ENCODE results near the gene SAP30L. TPM values are rescaled to one million over a fixed set of nuclear protein-coding genes. Genes with fewer than 3 reads are reported as not detected.

Gene SAP30L
- total and polyA plus RNA-seq, 4 donors, result 6.3 to 11.1 (median 8.6) TPM

DNA sequence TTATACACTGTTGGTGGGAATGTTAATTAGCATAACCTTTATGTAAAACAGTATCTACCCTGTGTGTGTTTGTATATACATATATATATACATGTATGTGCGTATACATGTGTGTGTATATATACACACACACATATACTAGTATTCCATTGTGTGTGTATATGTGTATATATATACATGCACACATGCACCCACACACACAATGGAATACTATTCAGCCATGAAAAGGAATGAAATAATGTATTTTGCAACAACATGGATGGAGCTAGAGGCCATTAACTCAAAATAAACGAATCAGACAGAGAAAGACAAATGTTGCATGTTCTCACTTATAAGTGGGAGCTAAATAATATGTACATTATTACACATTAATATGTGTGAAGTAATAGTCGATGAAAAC lies 17.6 kb upstream of the SAP30L start:
- no peaks in the 10 kb centered on the region for H3K27me3 ChIP-seq (ENCODE audit: control insufficient read depth in 4 of 4, insufficient read depth in 4 of 4, low read length in 3 of 4)
- no peaks in the 10 kb centered on the region for H3K9me3 ChIP-seq (ENCODE audit: control insufficient read depth in 4 of 4, low read length in 3 of 4)
- WGBS, result 98% methylated on average over 3 of the region's 3 CpGs
- no peak for TF ChIP-seq NR2F2 (IDR thresholded peaks at IDR 0.05)
- no peak overlapping the region for H3K4me3 ChIP-seq (ENCODE audit: low read depth in 1 of 3, low read length in 3 of 3)
- H3K36me3 ChIP-seq (ENCODE audit: control insufficient read depth in 4 of 4, insufficient read depth in 3 of 4, low read depth in 1 of 4, low read length in 3 of 4), result peaks cover 0 to under 1% (median 0%) of the 10 kb centered on the region in 4 donors
- no peak overlapping the region for H3K9ac ChIP-seq (ENCODE audit: low read depth in 1 of 2, low read length in 2 of 2)
- DNase-seq (ENCODE audit: low spot score), result no peak
- no peak overlapping the region for H3K27ac ChIP-seq (ENCODE audit: low read depth in 1 of 2, low read length in 2 of 2)
- peaks cover 0 to 4% (median 2%) of the 10 kb centered on the region in 4 donors for H3K4me1 ChIP-seq (ENCODE audit: control insufficient read depth in 4 of 4, insufficient read depth in 4 of 4, low read length in 3 of 4)

DNA sequence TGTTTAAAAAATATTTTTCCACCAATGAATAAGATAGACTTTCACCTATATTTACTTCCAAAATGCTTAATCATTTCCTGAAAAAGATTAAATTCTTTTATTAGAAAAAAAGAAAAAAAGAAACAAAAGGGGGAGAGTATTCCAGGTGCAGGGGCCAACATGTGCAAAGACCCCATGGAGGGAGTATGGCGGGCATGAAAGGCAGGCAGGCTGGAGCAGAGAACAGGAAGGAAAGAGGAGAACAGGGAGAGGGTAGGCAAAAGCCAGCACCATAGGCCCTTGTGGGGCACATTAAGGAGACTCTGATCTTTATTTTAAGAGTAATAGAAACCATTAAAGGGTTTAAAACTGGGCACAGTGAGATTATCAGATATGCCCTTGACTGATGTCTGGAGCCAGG lies 16.5 kb upstream of the SAP30L start:
- Histone ChIP-seq H3K36me3 (ENCODE audit: control insufficient read depth in 4 of 4, insufficient read depth in 3 of 4, low read depth in 1 of 4, low read length in 3 of 4) (peaks cover 0 to 3% (median 0%) of the 10 kb centered on the region in 4 donors), H3K4me1 (ENCODE audit: control insufficient read depth in 4 of 4, insufficient read depth in 4 of 4, low read length in 3 of 4) (peaks cover 0 to 1% (median under 1%) of the 10 kb centered on the region in 4 donors), H3K9ac (ENCODE audit: low read depth in 1 of 2, low read length in 2 of 2) (no peak overlapping the region), H3K27ac (ENCODE audit: low read depth in 1 of 2, low read length in 2 of 2) (no peak overlapping the region), H3K4me3 (ENCODE audit: low read depth in 1 of 3, low read length in 3 of 3) (no peak overlapping the region), H3K27me3 (ENCODE audit: control insufficient read depth in 4 of 4, insufficient read depth in 4 of 4, low read length in 3 of 4) (no peaks in the 10 kb centered on the region), H3K9me3 (ENCODE audit: control insufficient read depth in 4 of 4, low read length in 3 of 4) (no peaks in the 10 kb centered on the region)
- 96% methylated on average over 1 of the region's 1 CpG for WGBS
- TF ChIP-seq YY1 (IDR thresholded peaks at IDR 0.05), result no peak
- TF ChIP-seq HNF4A (conservative IDR thresholded peaks at IDR 0.05), result no peak
- TF ChIP-seq NR2F2 (IDR thresholded peaks at IDR 0.05), result no peak
- TF ChIP-seq GABPA (IDR thresholded peaks at IDR 0.05 in 1 of 2, conservative IDR thresholded peaks at IDR 0.05 in 1 of 2), result no peak
- TF ChIP-seq JUND (IDR thresholded peaks at IDR 0.05), result no peak
- TF ChIP-seq, protein P1, sequence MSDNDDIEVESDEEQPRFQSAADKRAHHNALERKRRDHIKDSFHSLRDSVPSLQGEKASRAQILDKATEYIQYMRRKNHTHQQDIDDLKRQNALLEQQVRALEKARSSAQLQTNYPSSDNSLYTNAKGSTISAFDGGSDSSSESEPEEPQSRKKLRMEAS (IDR thresholded peaks at IDR 0.05), result no peak
- no peak for TF ChIP-seq EGR1 (IDR thresholded peaks at IDR 0.05; ENCODE audit: low read depth in 2 of 2)
- no peak for TF ChIP-seq TAF1 (conservative IDR thresholded peaks at IDR 0.05)
- TF ChIP-seq, protein P2, sequence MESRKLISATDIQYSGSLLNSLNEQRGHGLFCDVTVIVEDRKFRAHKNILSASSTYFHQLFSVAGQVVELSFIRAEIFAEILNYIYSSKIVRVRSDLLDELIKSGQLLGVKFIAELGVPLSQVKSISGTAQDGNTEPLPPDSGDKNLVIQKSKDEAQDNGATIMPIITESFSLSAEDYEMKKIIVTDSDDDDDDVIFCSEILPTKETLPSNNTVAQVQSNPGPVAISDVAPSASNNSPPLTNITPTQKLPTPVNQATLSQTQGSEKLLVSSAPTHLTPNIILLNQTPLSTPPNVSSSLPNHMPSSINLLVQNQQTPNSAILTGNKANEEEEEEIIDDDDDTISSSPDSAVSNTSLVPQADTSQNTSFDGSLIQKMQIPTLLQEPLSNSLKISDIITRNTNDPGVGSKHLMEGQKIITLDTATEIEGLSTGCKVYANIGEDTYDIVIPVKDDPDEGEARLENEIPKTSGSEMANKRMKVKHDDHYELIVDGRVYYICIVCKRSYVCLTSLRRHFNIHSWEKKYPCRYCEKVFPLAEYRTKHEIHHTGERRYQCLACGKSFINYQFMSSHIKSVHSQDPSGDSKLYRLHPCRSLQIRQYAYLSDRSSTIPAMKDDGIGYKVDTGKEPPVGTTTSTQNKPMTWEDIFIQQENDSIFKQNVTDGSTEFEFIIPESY (IDR thresholded peaks at IDR 0.05), result no peak
- no peak for TF ChIP-seq RXRA (IDR thresholded peaks at IDR 0.05)
- TF ChIP-seq FOXA2 (IDR thresholded peaks at IDR 0.05), result no peak
- TF ChIP-seq, protein P3, sequence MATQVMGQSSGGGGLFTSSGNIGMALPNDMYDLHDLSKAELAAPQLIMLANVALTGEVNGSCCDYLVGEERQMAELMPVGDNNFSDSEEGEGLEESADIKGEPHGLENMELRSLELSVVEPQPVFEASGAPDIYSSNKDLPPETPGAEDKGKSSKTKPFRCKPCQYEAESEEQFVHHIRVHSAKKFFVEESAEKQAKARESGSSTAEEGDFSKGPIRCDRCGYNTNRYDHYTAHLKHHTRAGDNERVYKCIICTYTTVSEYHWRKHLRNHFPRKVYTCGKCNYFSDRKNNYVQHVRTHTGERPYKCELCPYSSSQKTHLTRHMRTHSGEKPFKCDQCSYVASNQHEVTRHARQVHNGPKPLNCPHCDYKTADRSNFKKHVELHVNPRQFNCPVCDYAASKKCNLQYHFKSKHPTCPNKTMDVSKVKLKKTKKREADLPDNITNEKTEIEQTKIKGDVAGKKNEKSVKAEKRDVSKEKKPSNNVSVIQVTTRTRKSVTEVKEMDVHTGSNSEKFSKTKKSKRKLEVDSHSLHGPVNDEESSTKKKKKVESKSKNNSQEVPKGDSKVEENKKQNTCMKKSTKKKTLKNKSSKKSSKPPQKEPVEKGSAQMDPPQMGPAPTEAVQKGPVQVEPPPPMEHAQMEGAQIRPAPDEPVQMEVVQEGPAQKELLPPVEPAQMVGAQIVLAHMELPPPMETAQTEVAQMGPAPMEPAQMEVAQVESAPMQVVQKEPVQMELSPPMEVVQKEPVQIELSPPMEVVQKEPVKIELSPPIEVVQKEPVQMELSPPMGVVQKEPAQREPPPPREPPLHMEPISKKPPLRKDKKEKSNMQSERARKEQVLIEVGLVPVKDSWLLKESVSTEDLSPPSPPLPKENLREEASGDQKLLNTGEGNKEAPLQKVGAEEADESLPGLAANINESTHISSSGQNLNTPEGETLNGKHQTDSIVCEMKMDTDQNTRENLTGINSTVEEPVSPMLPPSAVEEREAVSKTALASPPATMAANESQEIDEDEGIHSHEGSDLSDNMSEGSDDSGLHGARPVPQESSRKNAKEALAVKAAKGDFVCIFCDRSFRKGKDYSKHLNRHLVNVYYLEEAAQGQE (IDR thresholded peaks at IDR 0.05), result no peak
- TF ChIP-seq, protein P4, sequence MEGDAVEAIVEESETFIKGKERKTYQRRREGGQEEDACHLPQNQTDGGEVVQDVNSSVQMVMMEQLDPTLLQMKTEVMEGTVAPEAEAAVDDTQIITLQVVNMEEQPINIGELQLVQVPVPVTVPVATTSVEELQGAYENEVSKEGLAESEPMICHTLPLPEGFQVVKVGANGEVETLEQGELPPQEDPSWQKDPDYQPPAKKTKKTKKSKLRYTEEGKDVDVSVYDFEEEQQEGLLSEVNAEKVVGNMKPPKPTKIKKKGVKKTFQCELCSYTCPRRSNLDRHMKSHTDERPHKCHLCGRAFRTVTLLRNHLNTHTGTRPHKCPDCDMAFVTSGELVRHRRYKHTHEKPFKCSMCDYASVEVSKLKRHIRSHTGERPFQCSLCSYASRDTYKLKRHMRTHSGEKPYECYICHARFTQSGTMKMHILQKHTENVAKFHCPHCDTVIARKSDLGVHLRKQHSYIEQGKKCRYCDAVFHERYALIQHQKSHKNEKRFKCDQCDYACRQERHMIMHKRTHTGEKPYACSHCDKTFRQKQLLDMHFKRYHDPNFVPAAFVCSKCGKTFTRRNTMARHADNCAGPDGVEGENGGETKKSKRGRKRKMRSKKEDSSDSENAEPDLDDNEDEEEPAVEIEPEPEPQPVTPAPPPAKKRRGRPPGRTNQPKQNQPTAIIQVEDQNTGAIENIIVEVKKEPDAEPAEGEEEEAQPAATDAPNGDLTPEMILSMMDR (IDR thresholded peaks at IDR 0.05; ENCODE audit: low read depth, low read length, missing input control), result no peak
- no peak for TF ChIP-seq HNF4G (IDR thresholded peaks at IDR 0.05)
- TF ChIP-seq RAD21 (IDR thresholded peaks at IDR 0.05), result no peak
- TF ChIP-seq SP1 (IDR thresholded peaks at IDR 0.05), result no peak
- TF ChIP-seq, protein P5, sequence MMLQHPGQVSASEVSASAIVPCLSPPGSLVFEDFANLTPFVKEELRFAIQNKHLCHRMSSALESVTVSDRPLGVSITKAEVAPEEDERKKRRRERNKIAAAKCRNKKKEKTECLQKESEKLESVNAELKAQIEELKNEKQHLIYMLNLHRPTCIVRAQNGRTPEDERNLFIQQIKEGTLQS (IDR thresholded peaks at IDR 0.05), result no peak
- TF ChIP-seq FOXA1 (IDR thresholded peaks at IDR 0.05), result no peak
- no peak for DNase-seq (ENCODE audit: low spot score)
